A673 (cell line): ENCODE measurements around the gene TMEM95. TPM values are rescaled to one million over a fixed set of nuclear protein-coding genes. Genes with fewer than 3 reads are reported as not detected.
"Not testable (repeated sequence)": the region's sequence is repeated elsewhere in the genome, so short reads cannot be mapped to it uniquely, and the experiment has no call there.

Experiments used
- BruUV-seq: library from RNA; stranded (reverse); fragments of 400-500 nt; replicated peaks from 2 replicates; lab custom pipeline; 2021; lab: Mats Ljungman, UMichigan
- CTCF ChIA-PET: fragments of 300-600 bp; sonication (Branson Sonifier 250); formaldehyde crosslinking; loops from one replicate; lab custom pipeline; 2022; ENCODE audit warnings: antibody characterized with exemption; lab: Charles Lee
- POLR2A ChIA-PET: fragments of 300-600 bp; sonication (Branson Sonifier 250); formaldehyde crosslinking; loops from one replicate; lab custom pipeline; 2022; ENCODE audit warnings: antibody characterized with exemption; ENCODE audit not compliant: low non-redundant PET; lab: Charles Lee
- DNase-seq: peaks from one replicate; pipeline ENCODE4 v3.0.0-alpha.2; 2015; ENCODE audit warnings: low spot score
- H3K27ac ChIP-seq: fragments of 200-600 bp; sonication (generic); 2 replicates; pipeline ENCODE4 v1.5.1; 2016; ENCODE audit warnings: mixed run types, low read depth, mild to moderate bottlenecking, mixed read lengths, antibody characterized with exemption, low read length; ENCODE audit not compliant: poor library complexity, severe bottlenecking
- H3K27me3 ChIP-seq: fragments of 200-600 bp; sonication (generic); replicated peaks from 2 replicates; pipeline ENCODE4 v1.6.1; 2017; ENCODE audit warnings: mixed run types, low read depth, mild to moderate bottlenecking, mixed read lengths, antibody characterized with exemption, low read length; ENCODE audit not compliant: insufficient read depth, poor library complexity
- H3K36me3 ChIP-seq: fragments of 200-600 bp; sonication (generic); 2 replicates; pipeline ENCODE4 v1.6.1; 2016; ENCODE audit warnings: mixed run types, mild to moderate bottlenecking, mixed read lengths, antibody characterized with exemption, low read length; ENCODE audit not compliant: insufficient read depth, poor library complexity, severe bottlenecking
- H3K4me1 ChIP-seq: fragments of 200-600 bp; sonication (generic); 2 replicates; pipeline ENCODE4 v1.6.1; 2017; ENCODE audit warnings: mixed run types, mild to moderate bottlenecking, mixed read lengths, antibody characterized with exemption, low read length; ENCODE audit not compliant: insufficient read depth, poor library complexity, severe bottlenecking
- H3K4me3 ChIP-seq: fragments of 200-600 bp; sonication (generic); 2 replicates; pipeline ENCODE4 v1.5.1; 2016; ENCODE audit warnings: low read depth, mixed run types, mild to moderate bottlenecking, mixed read lengths, low read length; ENCODE audit not compliant: poor library complexity, severe bottlenecking
- H3K9me3 ChIP-seq: fragments of 200-600 bp; sonication (generic); 2 replicates; pipeline ENCODE4 v1.6.1; 2016; ENCODE audit warnings: mixed run types, low read depth, mild to moderate bottlenecking, mixed read lengths, antibody characterized with exemption, low read length; ENCODE audit not compliant: poor library complexity, severe bottlenecking
- EZH2 ChIP-seq: fragments of 200-600 bp; sonication (generic); IDR thresholded peaks from 2 replicates; pipeline ENCODE4 v1.6.1; 2017; ENCODE audit warnings: borderline replicate concordance, low read depth, mild to moderate bottlenecking, mixed read lengths, antibody characterized with exemption, low read length; ENCODE audit not compliant: poor library complexity, severe bottlenecking
- intact Hi-C: fragments of 100-400 bp; cut with micrococcal nuclease; formaldehyde crosslinking; loops from one replicate; pipeline ENCODE4 v1.10.0; 2022; ENCODE audit not compliant: unreplicated experiment
- total RNA-seq: library from RNA; stranded (reverse); gene quantifications from 2 replicates; pipeline ENCODE4 v1.2.3, GENCODE V29; 2021
- TF ChIP-seq, protein P1 (sequence below): fragments of 300-800, 200-600 bp; sonication (generic); conservative IDR thresholded peaks from 2 replicates; pipeline ENCODE4 v1.5.1; 2017; ENCODE audit warnings: low read depth, mild to moderate bottlenecking, antibody characterized with exemption, low read length, moderate library complexity, mixed read lengths

TMEM95 gene
- total RNA-seq, 1 experiment from 2014 or later = not detected

GRCh38 chr17:7367083-7367482 is 12.1 kb downstream of the TMEM95 start:
- no peak overlapping the region for H3K4me3 ChIP-seq
- H3K9me3 ChIP-seq = no peaks in the 10 kb centered on the region
- H3K27ac ChIP-seq = no peak overlapping the region
- ChIA-PET POLR2A (no interaction called here), CTCF (no interaction called here)
- TF ChIP-seq, protein P1, sequence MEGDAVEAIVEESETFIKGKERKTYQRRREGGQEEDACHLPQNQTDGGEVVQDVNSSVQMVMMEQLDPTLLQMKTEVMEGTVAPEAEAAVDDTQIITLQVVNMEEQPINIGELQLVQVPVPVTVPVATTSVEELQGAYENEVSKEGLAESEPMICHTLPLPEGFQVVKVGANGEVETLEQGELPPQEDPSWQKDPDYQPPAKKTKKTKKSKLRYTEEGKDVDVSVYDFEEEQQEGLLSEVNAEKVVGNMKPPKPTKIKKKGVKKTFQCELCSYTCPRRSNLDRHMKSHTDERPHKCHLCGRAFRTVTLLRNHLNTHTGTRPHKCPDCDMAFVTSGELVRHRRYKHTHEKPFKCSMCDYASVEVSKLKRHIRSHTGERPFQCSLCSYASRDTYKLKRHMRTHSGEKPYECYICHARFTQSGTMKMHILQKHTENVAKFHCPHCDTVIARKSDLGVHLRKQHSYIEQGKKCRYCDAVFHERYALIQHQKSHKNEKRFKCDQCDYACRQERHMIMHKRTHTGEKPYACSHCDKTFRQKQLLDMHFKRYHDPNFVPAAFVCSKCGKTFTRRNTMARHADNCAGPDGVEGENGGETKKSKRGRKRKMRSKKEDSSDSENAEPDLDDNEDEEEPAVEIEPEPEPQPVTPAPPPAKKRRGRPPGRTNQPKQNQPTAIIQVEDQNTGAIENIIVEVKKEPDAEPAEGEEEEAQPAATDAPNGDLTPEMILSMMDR = no peak
- no peak for TF ChIP-seq EZH2
- BruUV-seq = no TSS peak
- intact Hi-C loops = no loop called here
- H3K36me3 ChIP-seq = no peaks in the 10 kb centered on the region
- no peaks in the 10 kb centered on the region for H3K27me3 ChIP-seq
- H3K4me1 ChIP-seq = no peaks in the 10 kb centered on the region
- DNase-seq = no peak

- BruUV-seq = no TSS peak
- ChIA-PET POLR2A (no interaction called here), CTCF (no interaction called here)
- no peak overlapping the region for H3K27ac ChIP-seq
- TF ChIP-seq EZH2 = no peak
- TF ChIP-seq, protein P1 = no peak
- H3K27me3 ChIP-seq = no peaks in the 10 kb centered on the region
- no peak for DNase-seq
- intact Hi-C loops = no loop called here
- H3K9me3 ChIP-seq = no peaks in the 10 kb centered on the region
- H3K36me3 ChIP-seq = no peaks in the 10 kb centered on the region
- no peak overlapping the region for H3K4me3 ChIP-seq
- no peaks in the 10 kb centered on the region for H3K4me1 ChIP-seq
These were observed 13.1 kb downstream of the TMEM95 start for GRCh38 chr17:7367918-7368598.

DNA sequence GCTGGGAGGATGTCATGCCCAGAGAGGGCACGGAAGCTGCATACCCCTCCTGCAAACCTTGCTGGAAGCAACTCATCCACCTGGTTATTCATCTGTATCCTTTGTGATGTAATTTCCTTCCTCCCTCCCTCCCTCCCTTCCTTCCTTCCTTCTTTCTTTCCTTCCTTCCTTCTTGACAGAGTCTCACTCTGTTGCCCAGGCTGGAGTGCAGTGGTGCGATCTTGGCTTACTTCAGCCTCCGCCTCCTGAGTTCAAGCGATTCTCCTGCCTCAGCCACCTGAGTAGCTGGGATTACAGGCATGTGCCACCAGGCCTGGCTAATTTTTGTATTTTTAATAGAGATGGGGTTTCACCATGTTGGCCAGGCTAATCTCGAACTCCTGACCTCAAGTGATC is 13.6 kb downstream of the TMEM95 start:
- POLR2A ChIA-PET = not testable (repeated sequence)

DNA sequence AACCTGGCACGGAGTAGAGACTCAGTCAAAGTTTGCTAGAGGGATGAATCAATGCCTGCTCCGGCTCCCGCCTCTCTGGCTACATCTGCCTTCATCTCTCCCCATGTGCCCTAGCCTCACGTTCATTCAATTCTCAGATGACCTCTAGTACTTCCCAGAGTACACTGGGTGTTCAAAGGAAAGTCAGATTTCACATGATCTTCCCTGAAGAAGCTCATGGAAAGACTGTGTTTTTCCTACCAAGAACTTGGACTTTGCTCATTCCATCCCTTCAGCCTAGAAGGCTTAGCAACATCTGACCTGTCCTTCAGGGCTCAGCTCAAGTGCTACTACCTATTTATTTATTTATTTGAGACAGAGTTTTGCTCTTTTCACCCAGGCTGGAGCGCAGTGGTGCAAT is 14.9 kb downstream of the TMEM95 start:
- Histone ChIP-seq H3K4me3 (no peak overlapping the region), H3K27me3 (no peaks in the 10 kb centered on the region), H3K9me3 (no peaks in the 10 kb centered on the region), H3K27ac (no peak overlapping the region), H3K36me3 (no peaks in the 10 kb centered on the region), H3K4me1 (no peaks in the 10 kb centered on the region)
- ChIA-PET CTCF (interaction anchor here (1.6 kb wide), 1 partner anchor 14 kb away, joined by 3 read pairs; no protein-coding TSS in a partner anchor), POLR2A (no interaction called here)
- intact Hi-C loops = no loop called here
- no TSS peak for BruUV-seq
- TF ChIP-seq, protein P1 = no peak
- no peak for TF ChIP-seq EZH2
- DNase-seq = no peak

More for the DNA sequence above, 13.6 kb downstream of the TMEM95 start:
- CTCF ChIA-PET = interaction anchor here (1.6 kb wide), 1 partner anchor 13 kb away, joined by 3 read pairs; no protein-coding TSS in a partner anchor
- H3K27ac ChIP-seq, H3K36me3 ChIP-seq, DNase-seq, intact Hi-C loops, BruUV-seq, H3K9me3 ChIP-seq, H3K4me1 ChIP-seq, H3K27me3 ChIP-seq, H3K4me3 ChIP-seq: not testable (repeated sequence)
